Keratinocyte (primary cell): ENCODE measurements around the gene FXYD1. TPM values are rescaled to one million over a fixed set of nuclear protein-coding genes. Genes with fewer than 3 reads are reported as not detected.

Experiments
- DNase-seq: peaks from one replicate; pipeline ENCODE4 v3.0.0-alpha.2; 2011; ENCODE audit warnings: low read depth, missing footprints, low spot score
- FAIRE-seq: peaks from 2 replicates; lab custom pipeline; 2011; peaks lifted over from hg19 to GRCh38; lab: Jason Lieb, UNC
- H2AFZ ChIP-seq: 2 replicates; pipeline ENCODE4 v1.6.0; 2012; ENCODE audit warnings: low read length, control low read depth, inconsistent platforms; ENCODE audit not compliant: control insufficient read depth
- H3K27ac ChIP-seq: 2 replicates; pipeline ENCODE4 v1.5.1; 2011; ENCODE audit warnings: low read length; ENCODE audit not compliant: control insufficient read depth, insufficient read depth
- H3K27me3 ChIP-seq: 3 replicates; pipeline ENCODE4 v1.6.0; 2011; ENCODE audit warnings: low read length; ENCODE audit not compliant: control insufficient read depth, insufficient read depth; ENCODE audit errors: extremely low read depth
- H3K36me3 ChIP-seq, 2 experiments: 2 replicates in 1 of 2; 3 replicates in 1 of 2; pipeline ENCODE4 v1.5.1; 2011; ENCODE audit warnings: low read length in 2 of 2, mild to moderate bottlenecking in 1 of 2; ENCODE audit not compliant: control insufficient read depth in 2 of 2, insufficient read depth in 2 of 2; ENCODE audit errors: extremely low read depth in 1 of 2
- H3K4me1 ChIP-seq: 3 replicates; pipeline ENCODE4 v1.5.1; 2011; ENCODE audit warnings: low read length; ENCODE audit not compliant: control insufficient read depth, insufficient read depth; ENCODE audit errors: extremely low read depth
- H3K4me2 ChIP-seq: 3 replicates; pipeline ENCODE4 v1.6.0; 2011; ENCODE audit warnings: low read depth, low read length; ENCODE audit not compliant: control insufficient read depth, insufficient read depth; ENCODE audit errors: extremely low read depth
- H3K4me3 ChIP-seq, 3 experiments: fragments of 200-600 bp in 1 of 3; sonication (generic) in 1 of 3; 2 replicates in 2 of 3; 3 replicates in 1 of 3; pipeline ENCODE4 v1.5.1; 2011 to 2016; ENCODE audit warnings: low read length in 3 of 3, mild to moderate bottlenecking in 3 of 3, control low read depth in 2 of 3, inconsistent platforms in 1 of 3, low read depth in 1 of 3, mixed read lengths in 1 of 3, mixed run types in 1 of 3, moderate library complexity in 1 of 3; ENCODE audit not compliant: control insufficient read depth in 2 of 3, insufficient read depth in 2 of 3; ENCODE audit errors: extremely low read depth in 1 of 3
- H3K79me2 ChIP-seq: 2 replicates; pipeline ENCODE4 v1.6.0; 2012; ENCODE audit warnings: low read length; ENCODE audit not compliant: control insufficient read depth, insufficient read depth
- H3K9ac ChIP-seq: 3 replicates; pipeline ENCODE4 v1.6.0; 2011; ENCODE audit warnings: low read length; ENCODE audit not compliant: control insufficient read depth, insufficient read depth; ENCODE audit errors: extremely low read depth
- H3K9me1 ChIP-seq: 3 replicates; pipeline ENCODE4 v1.6.0; 2011; ENCODE audit warnings: low read length; ENCODE audit not compliant: control insufficient read depth, insufficient read depth; ENCODE audit errors: extremely low read depth
- H3K9me3 ChIP-seq: 2 replicates; pipeline ENCODE4 v1.5.1; 2012; ENCODE audit warnings: low read depth, low read length; ENCODE audit not compliant: control insufficient read depth
- H4K20me1 ChIP-seq: 3 replicates; pipeline ENCODE4 v1.6.0; 2011; ENCODE audit warnings: low read length; ENCODE audit not compliant: control insufficient read depth, insufficient read depth; ENCODE audit errors: extremely low read depth
- EZH2 ChIP-seq: IDR thresholded peaks from one replicate; pipeline ENCODE4 v1.6.1; 2012; ENCODE audit warnings: inconsistent platforms, mild to moderate bottlenecking, low read length, moderate library complexity
- dilution Hi-C: fragments of 300-500 bp; cut with MboI; formaldehyde crosslinking; loops from one replicate; pipeline ENCODE4 v1.7.0; 2020; ENCODE audit warnings: low sequenced_read_pairs; ENCODE audit not compliant: extremely low pct_ligation_motif_present
- polyA plus RNA-seq, 5 experiments: library from polyadenylated mRNA; depleted of rRNA in 3 of 5; stranded (reverse) in 3 of 5; stranded (forward) in 1 of 5; unstranded in 1 of 5; fragments of >200 nt; gene quantifications; 1 replicate in 1 of 5; 2 replicates in 3 of 5; 3 replicates in 1 of 5; pipeline versions ENCODE4 v1.2.1 to v1.2.3, GENCODE V29; 2011 to 2012; ENCODE audit warnings: missing spikeins in 2 of 5, low read depth in 1 of 5, low replicate concordance in 1 of 5
- TF ChIP-seq, protein P1 (sequence below), 3 experiments: IDR thresholded peaks in 1 of 3; conservative IDR thresholded peaks in 1 of 3; optimal IDR thresholded peaks in 1 of 3; 2 replicates in 2 of 3; 3 replicates in 1 of 3; pipeline versions ENCODE3 to v1.5.1; 2011; ENCODE audit warnings: low read length in 3 of 3, mild to moderate bottlenecking in 3 of 3, moderate library complexity in 2 of 3, control low read depth in 1 of 3, inconsistent platforms in 1 of 3; ENCODE audit not compliant: insufficient read depth in 2 of 3; ENCODE audit errors: extremely low read depth in 1 of 3

FXYD1 gene
- polyA plus RNA-seq, 1 donor (not counting 4 experiments of a cell fraction or from before 2014, with no cell fraction given): 0.14 TPM

DNA sequence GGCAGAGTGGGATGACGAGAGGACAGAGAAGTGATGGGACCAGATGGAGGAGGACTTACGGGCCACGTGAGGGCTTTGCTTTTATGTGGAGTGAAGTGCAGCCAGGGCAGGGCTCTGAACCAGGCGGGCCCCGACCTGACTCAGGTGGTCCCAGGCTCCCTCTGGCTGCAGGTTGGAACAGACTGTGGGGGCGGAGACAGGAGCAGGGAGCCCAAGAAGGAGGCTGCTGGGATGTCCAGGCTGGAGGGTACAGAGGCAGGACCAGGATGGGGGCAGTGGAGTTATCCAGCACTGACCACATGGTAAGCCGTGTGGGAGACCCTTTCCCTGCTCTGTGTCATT is 18.0 kb downstream of the FXYD1 start:
- no peak overlapping the region for H3K9ac ChIP-seq
- no peak overlapping the region for H3K27ac ChIP-seq

GRCh38 chr19:35157431-35157830 is 18.8 kb downstream of the FXYD1 start:
- Histone ChIP-seq H3K36me3 (peaks cover 30 to 54% of the 10 kb centered on the region in 2 experiments), H3K9me3 (peaks cover 2% of the 10 kb centered on the region), H3K27me3 (no peaks in the 10 kb centered on the region), H3K27ac (no peak overlapping the region), H3K9ac (no peak overlapping the region), H3K4me1 (peaks cover 20% of the 10 kb centered on the region), H4K20me1 (no peaks in the 10 kb centered on the region), H3K4me3 (no peak overlapping the region), H2AFZ (no peak overlapping the region), H3K9me1 (no peaks in the 10 kb centered on the region), H3K79me2 (peaks cover 36% of the 10 kb centered on the region), H3K4me2 (no peak overlapping the region)
- DNase-seq: no peak
- FAIRE-seq: no peak
- dilution Hi-C loops: no loop called here
- TF ChIP-seq, protein P1, sequence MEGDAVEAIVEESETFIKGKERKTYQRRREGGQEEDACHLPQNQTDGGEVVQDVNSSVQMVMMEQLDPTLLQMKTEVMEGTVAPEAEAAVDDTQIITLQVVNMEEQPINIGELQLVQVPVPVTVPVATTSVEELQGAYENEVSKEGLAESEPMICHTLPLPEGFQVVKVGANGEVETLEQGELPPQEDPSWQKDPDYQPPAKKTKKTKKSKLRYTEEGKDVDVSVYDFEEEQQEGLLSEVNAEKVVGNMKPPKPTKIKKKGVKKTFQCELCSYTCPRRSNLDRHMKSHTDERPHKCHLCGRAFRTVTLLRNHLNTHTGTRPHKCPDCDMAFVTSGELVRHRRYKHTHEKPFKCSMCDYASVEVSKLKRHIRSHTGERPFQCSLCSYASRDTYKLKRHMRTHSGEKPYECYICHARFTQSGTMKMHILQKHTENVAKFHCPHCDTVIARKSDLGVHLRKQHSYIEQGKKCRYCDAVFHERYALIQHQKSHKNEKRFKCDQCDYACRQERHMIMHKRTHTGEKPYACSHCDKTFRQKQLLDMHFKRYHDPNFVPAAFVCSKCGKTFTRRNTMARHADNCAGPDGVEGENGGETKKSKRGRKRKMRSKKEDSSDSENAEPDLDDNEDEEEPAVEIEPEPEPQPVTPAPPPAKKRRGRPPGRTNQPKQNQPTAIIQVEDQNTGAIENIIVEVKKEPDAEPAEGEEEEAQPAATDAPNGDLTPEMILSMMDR (optimal IDR thresholded peaks at IDR 0.05 in 1 of 3, IDR thresholded peaks at IDR 0.05 in 1 of 3, conservative IDR thresholded peaks at IDR 0.05 in 1 of 3; ENCODE audit: extremely low read depth in 1 of 3, insufficient read depth in 2 of 3, low read length in 3 of 3): no peak
- TF ChIP-seq EZH2: no peak

More for the DNA sequence above, 18.0 kb downstream of the FXYD1 start:
- Histone ChIP-seq H3K36me3 (peaks cover 28 to 47% of the 10 kb centered on the region in 2 experiments), H3K4me2 (no peak overlapping the region), H3K4me3 (no peak overlapping the region), H2AFZ (no peak overlapping the region), H3K79me2 (peaks cover 36% of the 10 kb centered on the region), H3K9me1 (no peaks in the 10 kb centered on the region), H3K4me1 (peaks cover 20% of the 10 kb centered on the region), H3K9me3 (no peaks in the 10 kb centered on the region), H4K20me1 (no peaks in the 10 kb centered on the region), H3K27me3 (no peaks in the 10 kb centered on the region)
- dilution Hi-C loops: no loop called here
- TF ChIP-seq, protein P1 (optimal IDR thresholded peaks at IDR 0.05 in 1 of 3, IDR thresholded peaks at IDR 0.05 in 1 of 3, conservative IDR thresholded peaks at IDR 0.05 in 1 of 3; ENCODE audit: extremely low read depth in 1 of 3, insufficient read depth in 2 of 3, low read length in 3 of 3): no peak
- no peak for TF ChIP-seq EZH2
- no peak for FAIRE-seq
- DNase-seq: no peak
